ENCODE data around the gene ZDHHC4.

DNA sequence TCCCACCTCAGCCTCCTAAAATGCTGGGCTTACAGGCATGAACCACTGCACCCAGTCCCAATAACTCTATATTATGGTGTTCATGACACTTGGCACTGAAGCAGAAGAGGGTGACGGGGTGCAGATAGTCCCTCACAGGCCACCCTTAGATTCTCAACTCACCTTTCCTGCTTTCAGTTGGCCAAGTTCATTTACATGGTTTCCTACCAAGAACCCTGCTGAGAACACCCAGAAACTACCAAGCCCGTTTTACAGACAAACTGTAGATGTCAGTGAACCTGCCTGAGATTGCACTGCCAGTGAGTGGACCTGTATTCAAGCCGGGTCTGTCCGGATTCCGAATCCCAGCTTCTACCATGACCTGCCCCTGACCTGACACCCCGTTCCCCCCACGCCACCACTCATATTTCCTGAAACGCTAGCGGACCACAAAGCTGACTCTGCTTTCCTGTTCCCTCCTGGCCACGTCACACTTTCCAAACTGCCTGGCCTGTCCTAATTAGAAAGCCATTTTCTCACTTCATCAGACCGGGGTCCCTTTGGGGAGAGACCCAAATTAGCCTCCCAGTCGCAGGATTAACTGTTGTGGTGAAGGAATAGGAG, 43.3 kb upstream of the ZDHHC4 start:
- TF ChIP-seq, protein P1, sequence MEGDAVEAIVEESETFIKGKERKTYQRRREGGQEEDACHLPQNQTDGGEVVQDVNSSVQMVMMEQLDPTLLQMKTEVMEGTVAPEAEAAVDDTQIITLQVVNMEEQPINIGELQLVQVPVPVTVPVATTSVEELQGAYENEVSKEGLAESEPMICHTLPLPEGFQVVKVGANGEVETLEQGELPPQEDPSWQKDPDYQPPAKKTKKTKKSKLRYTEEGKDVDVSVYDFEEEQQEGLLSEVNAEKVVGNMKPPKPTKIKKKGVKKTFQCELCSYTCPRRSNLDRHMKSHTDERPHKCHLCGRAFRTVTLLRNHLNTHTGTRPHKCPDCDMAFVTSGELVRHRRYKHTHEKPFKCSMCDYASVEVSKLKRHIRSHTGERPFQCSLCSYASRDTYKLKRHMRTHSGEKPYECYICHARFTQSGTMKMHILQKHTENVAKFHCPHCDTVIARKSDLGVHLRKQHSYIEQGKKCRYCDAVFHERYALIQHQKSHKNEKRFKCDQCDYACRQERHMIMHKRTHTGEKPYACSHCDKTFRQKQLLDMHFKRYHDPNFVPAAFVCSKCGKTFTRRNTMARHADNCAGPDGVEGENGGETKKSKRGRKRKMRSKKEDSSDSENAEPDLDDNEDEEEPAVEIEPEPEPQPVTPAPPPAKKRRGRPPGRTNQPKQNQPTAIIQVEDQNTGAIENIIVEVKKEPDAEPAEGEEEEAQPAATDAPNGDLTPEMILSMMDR (IDR thresholded peaks at IDR 0.05) = no peak
- TF ChIP-seq POLR2A (IDR thresholded peaks at IDR 0.05) (no peak), POLR2AphosphoS5 (IDR thresholded peaks at IDR 0.05) (no peak), EP300 (IDR thresholded peaks at IDR 0.05; ENCODE audit: low read depth) (no peak)

Measured in transverse colon (tissue), 4 donors.